A549 (cell line): ENCODE data around the gene DSG1.

Source experiments
- CBX8 ChIP-seq: fragments of 200-600 bp; sonication (generic); IDR thresholded peaks from 2 replicates; pipeline ENCODE4 v1.6.1; 2016
- CHD2 ChIP-seq: fragments of 150-350 bp; IDR thresholded peaks from 2 replicates; pipeline ENCODE4 v1.6.1; 2014; ENCODE audit warnings: low read length; ENCODE audit not compliant: partially characterized antibody
- EP300 ChIP-seq, 2 experiments: fragments of >200 bp; sonication (Bioruptor Twin); formaldehyde crosslinking; IDR thresholded peaks; 2 replicates in 1 of 2; 3 replicates in 1 of 2; pipeline ENCODE4 v1.6.1; 2016 to 2017
- HDAC2 ChIP-seq: fragments of 200-600 bp; sonication (generic); IDR thresholded peaks from 2 replicates; pipeline ENCODE4 v1.6.1; 2016
- HOXA7 ChIP-seq: fragments of 250-450 bp; sonication (Bioruptor Pico); IDR thresholded peaks from 2 replicates; pipeline ENCODE4 v1.5.0; 2020; ENCODE audit warnings: mild to moderate bottlenecking, moderate library complexity
- MAFK ChIP-seq: fragments of 450-650 bp; IDR thresholded peaks from 2 replicates; pipeline ENCODE4 v1.6.1; 2014; ENCODE audit not compliant: partially characterized antibody
- NR3C1 ChIP-seq: fragments of >200 bp; sonication (Bioruptor Twin); formaldehyde crosslinking; IDR thresholded peaks from 3 replicates; pipeline ENCODE4 v1.6.1; 2017
- ZSCAN20 ChIP-seq: fragments of 250-450 bp; sonication (Bioruptor Pico); IDR thresholded peaks from 2 replicates; pipeline ENCODE4 v1.8.0; 2022; ENCODE audit warnings: mild to moderate bottlenecking, moderate library complexity
- TF ChIP-seq, protein P1 (sequence below): fragments of >200 bp; sonication (Bioruptor Twin); formaldehyde crosslinking; IDR thresholded peaks from 3 replicates; pipeline ENCODE4 v1.5.1; 2016
- TF ChIP-seq, protein P2 (sequence below): IDR thresholded peaks from 2 replicates; pipeline ENCODE4 v1.6.1; 2012
- TF ChIP-seq, protein P3 (sequence below): fragments of 450-650 bp; IDR thresholded peaks from 2 replicates; pipeline ENCODE4 v1.6.1; 2014; ENCODE audit warnings: antibody characterized with exemption

DNA sequence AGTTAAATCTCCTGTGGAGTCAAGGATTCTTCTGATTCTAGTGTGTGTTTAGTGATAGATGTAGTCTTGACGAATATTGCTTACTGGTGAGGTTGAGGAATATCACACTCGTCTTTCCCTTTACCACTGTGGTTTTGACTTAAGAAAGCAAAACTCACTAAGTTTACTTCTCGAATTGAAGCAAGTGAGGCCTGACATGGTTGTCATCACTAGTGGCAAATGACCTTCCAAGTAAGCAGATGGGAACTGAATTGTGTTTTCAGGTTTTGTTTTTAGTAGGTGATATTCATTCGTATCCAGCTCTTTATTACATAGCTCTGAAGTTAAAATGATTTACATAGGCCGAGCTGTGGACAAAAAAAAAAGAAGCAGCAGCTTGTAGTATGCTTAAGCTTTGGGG is 38.1 kb downstream of the DSG1 start:
- no peak for TF ChIP-seq ZSCAN20 (CRISPR knock-in tag)
- TF ChIP-seq, protein P1, sequence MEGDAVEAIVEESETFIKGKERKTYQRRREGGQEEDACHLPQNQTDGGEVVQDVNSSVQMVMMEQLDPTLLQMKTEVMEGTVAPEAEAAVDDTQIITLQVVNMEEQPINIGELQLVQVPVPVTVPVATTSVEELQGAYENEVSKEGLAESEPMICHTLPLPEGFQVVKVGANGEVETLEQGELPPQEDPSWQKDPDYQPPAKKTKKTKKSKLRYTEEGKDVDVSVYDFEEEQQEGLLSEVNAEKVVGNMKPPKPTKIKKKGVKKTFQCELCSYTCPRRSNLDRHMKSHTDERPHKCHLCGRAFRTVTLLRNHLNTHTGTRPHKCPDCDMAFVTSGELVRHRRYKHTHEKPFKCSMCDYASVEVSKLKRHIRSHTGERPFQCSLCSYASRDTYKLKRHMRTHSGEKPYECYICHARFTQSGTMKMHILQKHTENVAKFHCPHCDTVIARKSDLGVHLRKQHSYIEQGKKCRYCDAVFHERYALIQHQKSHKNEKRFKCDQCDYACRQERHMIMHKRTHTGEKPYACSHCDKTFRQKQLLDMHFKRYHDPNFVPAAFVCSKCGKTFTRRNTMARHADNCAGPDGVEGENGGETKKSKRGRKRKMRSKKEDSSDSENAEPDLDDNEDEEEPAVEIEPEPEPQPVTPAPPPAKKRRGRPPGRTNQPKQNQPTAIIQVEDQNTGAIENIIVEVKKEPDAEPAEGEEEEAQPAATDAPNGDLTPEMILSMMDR = no peak
- TF ChIP-seq NR3C1 = no peak
- no peak for TF ChIP-seq EP300 (IDR thresholded peaks at IDR 0.05)
- TF ChIP-seq HDAC2 = no peak
- TF ChIP-seq, protein P2, sequence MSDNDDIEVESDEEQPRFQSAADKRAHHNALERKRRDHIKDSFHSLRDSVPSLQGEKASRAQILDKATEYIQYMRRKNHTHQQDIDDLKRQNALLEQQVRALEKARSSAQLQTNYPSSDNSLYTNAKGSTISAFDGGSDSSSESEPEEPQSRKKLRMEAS = no peak
- TF ChIP-seq, protein P3, sequence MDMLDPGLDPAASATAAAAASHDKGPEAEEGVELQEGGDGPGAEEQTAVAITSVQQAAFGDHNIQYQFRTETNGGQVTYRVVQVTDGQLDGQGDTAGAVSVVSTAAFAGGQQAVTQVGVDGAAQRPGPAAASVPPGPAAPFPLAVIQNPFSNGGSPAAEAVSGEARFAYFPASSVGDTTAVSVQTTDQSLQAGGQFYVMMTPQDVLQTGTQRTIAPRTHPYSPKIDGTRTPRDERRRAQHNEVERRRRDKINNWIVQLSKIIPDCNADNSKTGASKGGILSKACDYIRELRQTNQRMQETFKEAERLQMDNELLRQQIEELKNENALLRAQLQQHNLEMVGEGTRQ = no peak
- no peak for TF ChIP-seq CHD2
- TF ChIP-seq CBX8 = no peak
- no peak for TF ChIP-seq HOXA7 (CRISPR knock-in tag)
- no peak for TF ChIP-seq MAFK
